HG03159 (cell line): ENCODE results near the gene LRRC47.

ENCODE experiments used
- ATAC-seq: cut with Tn5 transposase; IDR thresholded peaks from one replicate; pipeline ENCODE4 v1.9.1; 2021; ENCODE audit warnings: mild to moderate bottlenecking, moderate library complexity; ENCODE audit not compliant: unreplicated experiment

Gene LRRC47

GRCh38 chr1:3733883-3734589, 62.3 kb downstream of the LRRC47 start:
- ATAC-seq = no peak

DNA sequence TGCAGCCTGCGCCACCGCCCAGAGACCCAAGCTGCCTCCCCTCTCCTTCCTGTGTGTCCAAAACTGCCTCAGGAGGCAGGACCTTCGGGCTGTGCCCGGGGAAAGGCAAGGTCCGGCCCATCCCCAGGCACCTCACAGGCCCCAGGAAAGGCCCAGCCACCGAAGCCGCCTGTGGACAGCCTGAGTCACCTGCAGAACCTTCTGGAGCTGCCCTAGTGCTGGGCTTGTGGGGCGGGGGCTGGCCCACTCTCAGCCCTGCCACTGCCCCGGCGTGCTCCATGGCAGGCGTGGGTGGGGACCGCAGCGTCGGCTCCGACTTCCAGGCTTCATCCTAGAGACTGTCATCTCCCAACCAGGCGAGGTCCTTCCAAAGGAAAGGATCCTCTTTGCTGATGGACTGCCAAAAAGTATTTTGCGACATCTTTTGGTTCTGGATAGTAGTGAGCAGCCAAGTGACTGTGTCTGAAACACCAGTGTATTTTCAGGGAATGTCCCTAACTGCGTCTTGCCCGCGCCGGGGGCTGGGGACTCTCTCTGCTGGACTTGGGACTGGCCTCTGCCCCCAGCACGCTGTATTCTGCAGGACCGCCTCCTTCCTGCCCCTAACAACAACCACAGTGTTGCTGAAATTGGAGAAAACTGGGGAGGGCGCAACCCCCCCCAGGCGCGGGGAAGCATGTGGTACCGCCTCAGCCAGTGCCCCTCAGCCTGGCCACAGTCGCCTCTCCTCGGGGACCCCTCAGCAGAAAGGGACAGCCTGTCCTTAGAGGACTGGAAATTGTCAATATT, 63.0 kb downstream of the LRRC47 start:
- no peak for ATAC-seq

- no peak for ATAC-seq
These were observed 63.7 kb downstream of the LRRC47 start for GRCh38 chr1:3732434-3733093.

DNA sequence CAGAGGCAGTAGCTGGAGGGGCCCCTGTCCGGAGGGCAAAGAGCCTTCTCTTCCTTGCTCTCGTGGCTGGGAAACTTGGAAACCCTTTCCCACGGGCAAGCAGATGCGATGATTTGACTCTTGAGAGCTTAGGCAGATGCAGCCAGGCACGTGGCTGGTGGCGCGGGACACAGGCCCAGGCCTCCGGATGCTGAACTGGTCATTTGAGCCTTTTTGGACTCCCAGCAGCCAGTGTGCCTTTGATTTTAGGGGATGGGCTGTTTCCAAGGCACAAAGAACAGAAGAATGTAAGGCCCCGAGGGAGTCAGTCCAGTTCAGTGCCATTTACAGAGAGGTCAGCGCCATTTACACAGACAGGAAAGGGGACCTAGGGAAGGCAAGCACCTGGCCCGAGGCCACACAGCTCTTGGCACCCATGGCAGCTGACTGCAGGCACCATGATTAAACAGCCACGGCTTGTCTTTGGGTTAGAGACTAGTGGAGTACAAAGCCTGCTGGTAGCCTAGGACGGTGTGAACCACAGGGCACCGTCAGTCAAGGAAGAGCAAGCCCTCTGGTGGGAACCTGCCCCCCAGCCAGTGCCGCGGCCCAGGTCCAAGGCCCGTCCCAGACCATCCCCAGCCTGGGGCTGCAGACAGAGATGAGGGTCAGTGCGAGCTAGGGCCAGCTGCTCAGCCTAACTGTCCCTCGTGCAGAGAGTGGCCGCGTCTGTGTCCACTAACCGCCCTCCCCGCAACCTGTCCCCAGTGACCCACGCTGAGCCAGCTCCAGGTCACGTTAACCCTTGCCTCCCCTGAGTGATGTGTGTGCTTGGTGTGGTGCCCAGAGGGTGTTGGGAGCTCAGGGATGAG, 64.5 kb downstream of the LRRC47 start:
- ATAC-seq = no peak

GRCh38 chr1:3730543-3731247, 65.6 kb downstream of the LRRC47 start:
- no peak for ATAC-seq

DNA sequence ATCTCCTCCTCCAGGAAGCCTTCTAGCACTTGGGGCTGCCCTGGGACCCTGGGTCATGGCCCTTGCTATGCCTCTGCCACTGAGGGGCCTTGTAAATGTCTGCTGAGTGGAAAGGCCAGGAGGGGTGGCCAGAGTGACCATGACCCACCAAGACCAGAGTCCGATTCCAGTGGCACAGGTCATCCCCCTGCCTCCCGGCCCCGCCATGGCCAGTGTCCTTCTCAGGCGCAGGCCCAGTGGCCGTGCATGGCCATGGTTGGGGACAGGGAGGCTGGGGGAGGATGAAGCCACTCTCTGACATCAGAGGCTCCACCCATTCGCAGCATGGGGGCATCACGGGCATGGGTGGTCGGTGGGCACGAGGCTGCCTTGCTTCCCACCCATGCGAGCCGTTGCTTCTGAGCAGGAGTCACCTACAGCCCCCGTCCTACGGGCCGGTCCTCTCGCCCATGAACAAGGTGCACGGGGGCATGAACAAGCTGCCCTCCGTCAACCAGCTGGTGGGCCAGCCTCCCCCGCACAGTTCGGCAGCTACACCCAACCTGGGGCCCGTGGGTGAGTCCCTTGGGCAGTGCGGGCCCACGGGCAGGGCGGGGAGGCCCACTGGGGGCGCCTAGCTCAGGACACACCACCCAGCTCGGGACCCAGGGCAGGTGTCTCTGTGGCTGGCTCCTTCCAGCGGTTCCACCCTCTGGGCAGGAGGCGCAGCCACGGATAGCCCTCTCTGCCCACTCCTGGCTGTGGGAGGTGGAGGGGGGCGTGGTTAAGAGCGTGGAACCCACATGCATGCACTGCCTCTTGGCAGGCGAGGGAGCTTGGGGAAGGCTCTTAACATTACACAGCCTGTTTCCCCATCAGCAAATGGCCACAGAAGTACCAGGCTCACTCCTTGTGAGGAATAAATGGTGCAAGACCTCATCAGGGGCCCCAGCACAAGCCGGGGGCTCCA, 66.4 kb downstream of the LRRC47 start:
- ATAC-seq = no peak
